ENCODE data around the gene RPS19. TPM values are rescaled to one million over a fixed set of nuclear protein-coding genes. Genes with fewer than 3 reads are reported as not detected.
"Not testable (repeated sequence)": the region's sequence is repeated elsewhere in the genome, so short reads cannot be mapped to it uniquely, and the experiment has no call there.

RPS19 gene
- total and polyA plus RNA-seq, 4 donors = 275 to 655 (median 476) TPM

GRCh38 chr19:41913538-41914423, 53.7 kb downstream of the RPS19 start:
- Histone ChIP-seq H3K4me3 (ENCODE audit: low read depth in 1 of 3, low read length in 3 of 3) (no peak overlapping the region), H3K9ac (ENCODE audit: low read depth in 1 of 2, low read length in 2 of 2) (no peak overlapping the region), H3K4me1 (ENCODE audit: control insufficient read depth in 4 of 4, insufficient read depth in 4 of 4, low read length in 3 of 4) (peaks cover 0 to 3% (median 1%) of the 10 kb centered on the region in 4 donors), H3K9me3 (ENCODE audit: control insufficient read depth in 4 of 4, low read length in 3 of 4) (peaks cover 0 to 2% (median 0%) of the 10 kb centered on the region in 4 donors), H3K36me3 (ENCODE audit: control insufficient read depth in 4 of 4, insufficient read depth in 3 of 4, low read depth in 1 of 4, low read length in 3 of 4) (no peaks in the 10 kb centered on the region), H3K27me3 (ENCODE audit: control insufficient read depth in 4 of 4, insufficient read depth in 4 of 4, low read length in 3 of 4) (peaks cover 4 to 13% (median 9%) of the 10 kb centered on the region in 4 donors), H3K27ac (ENCODE audit: low read depth in 1 of 2, low read length in 2 of 2) (no peak overlapping the region)
- TF ChIP-seq GABPA (IDR thresholded peaks at IDR 0.05 in 1 of 2, conservative IDR thresholded peaks at IDR 0.05 in 1 of 2) (no peak), YY1 (IDR thresholded peaks at IDR 0.05) (no peak), FOXA1 (IDR thresholded peaks at IDR 0.05) (no peak), REST (IDR thresholded peaks at IDR 0.05) (no peak), TAF1 (conservative IDR thresholded peaks at IDR 0.05) (no peak), NR2F2 (IDR thresholded peaks at IDR 0.05) (no peak), ATF3 (IDR thresholded peaks at IDR 0.05) (no peak), FOXA2 (IDR thresholded peaks at IDR 0.05) (no peak), ZBTB33 (IDR thresholded peaks at IDR 0.05) (no peak), EGR1 (IDR thresholded peaks at IDR 0.05; ENCODE audit: low read depth in 2 of 2) (no peak), MAX (IDR thresholded peaks at IDR 0.05) (no peak), SP1 (IDR thresholded peaks at IDR 0.05) (no peak), HNF4G (IDR thresholded peaks at IDR 0.05) (no peak), JUND (IDR thresholded peaks at IDR 0.05) (no peak)
- DNase-seq (ENCODE audit: low spot score) = no peak
- 11% methylated on average over 21 of the region's 21 CpGs for WGBS

- peaks cover 4 to 16% (median 9%) of the 10 kb centered on the region in 4 donors for H3K27me3 ChIP-seq (ENCODE audit: control insufficient read depth in 4 of 4, insufficient read depth in 4 of 4, low read length in 3 of 4)
- not testable (repeated sequence) for H3K27ac ChIP-seq (ENCODE audit: low read depth in 1 of 2, low read length in 2 of 2); H3K36me3 ChIP-seq (ENCODE audit: control insufficient read depth in 4 of 4, insufficient read depth in 3 of 4, low read depth in 1 of 4, low read length in 3 of 4); H3K4me3 ChIP-seq (ENCODE audit: low read depth in 1 of 3, low read length in 3 of 3); H3K4me1 ChIP-seq (ENCODE audit: control insufficient read depth in 4 of 4, insufficient read depth in 4 of 4, low read length in 3 of 4); DNase-seq (ENCODE audit: low spot score); H3K9ac ChIP-seq (ENCODE audit: low read depth in 1 of 2, low read length in 2 of 2); H3K9me3 ChIP-seq (ENCODE audit: control insufficient read depth in 4 of 4, low read length in 3 of 4)
- 6% methylated on average over 5 of the region's 5 CpGs for WGBS
These were observed 54.4 kb downstream of the RPS19 start for GRCh38 chr19:41914424-41914834.
